ENCODE results near the gene SLC2A5.
A peak's percentile ranks its signal among the peaks of the same experiment; 100 is the strongest.
"Not testable (repeated sequence)": the region's sequence is repeated elsewhere in the genome, so short reads cannot be mapped to it uniquely, and the experiment has no call there.

SLC2A5 gene

DNA sequence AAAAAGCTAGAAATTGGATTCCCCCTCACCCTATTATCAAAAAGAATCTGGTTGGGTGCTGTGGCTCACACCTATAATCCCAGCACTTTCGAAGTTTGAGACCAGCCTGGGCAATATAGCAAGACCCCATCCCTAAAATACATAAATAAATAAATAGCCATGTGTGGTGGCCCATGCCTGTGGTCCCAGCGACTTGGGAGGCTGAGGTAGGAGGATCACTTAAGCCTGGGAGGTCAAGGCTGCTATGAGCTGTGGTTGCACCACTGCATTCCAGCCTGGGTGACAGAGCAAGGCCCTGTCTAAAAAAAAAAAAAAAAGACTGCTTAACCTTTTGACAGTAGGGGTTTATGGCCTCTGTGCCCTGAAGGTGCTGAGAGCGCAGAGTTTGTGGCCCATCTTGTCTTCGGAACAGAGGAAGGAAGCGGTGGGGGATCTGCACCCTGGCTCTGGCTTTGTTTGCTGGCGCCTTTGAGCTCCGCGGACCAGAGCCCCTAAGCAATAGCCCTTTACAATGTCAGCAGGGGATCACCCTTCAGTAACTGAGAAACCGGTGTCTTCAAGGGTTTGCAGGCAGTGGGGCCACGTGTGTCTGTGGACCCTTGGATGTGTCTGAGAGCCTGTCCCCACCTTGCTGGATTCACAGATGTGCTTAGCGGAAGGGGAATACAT, 65.3 kb downstream of the SLC2A5 start:
- DNase-seq: no peak

DNA sequence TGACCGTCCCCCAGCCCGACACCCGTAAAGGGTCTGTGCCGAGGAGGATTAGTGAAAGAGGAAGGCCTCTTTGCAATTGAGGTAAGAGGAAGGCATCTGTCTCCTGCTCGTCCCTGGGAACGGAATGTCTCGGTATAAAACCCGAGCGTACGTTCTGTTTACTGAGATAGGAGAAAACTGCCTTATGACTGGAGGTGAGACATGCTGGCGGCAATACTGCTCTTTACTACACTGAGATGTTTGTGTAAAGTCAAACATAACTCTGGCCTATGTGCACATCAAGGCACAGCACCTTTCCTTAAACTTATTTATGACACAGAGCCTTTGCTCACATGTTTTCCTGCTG, 67.2 kb downstream of the SLC2A5 start:
- not testable (repeated sequence) for DNase-seq

DNA sequence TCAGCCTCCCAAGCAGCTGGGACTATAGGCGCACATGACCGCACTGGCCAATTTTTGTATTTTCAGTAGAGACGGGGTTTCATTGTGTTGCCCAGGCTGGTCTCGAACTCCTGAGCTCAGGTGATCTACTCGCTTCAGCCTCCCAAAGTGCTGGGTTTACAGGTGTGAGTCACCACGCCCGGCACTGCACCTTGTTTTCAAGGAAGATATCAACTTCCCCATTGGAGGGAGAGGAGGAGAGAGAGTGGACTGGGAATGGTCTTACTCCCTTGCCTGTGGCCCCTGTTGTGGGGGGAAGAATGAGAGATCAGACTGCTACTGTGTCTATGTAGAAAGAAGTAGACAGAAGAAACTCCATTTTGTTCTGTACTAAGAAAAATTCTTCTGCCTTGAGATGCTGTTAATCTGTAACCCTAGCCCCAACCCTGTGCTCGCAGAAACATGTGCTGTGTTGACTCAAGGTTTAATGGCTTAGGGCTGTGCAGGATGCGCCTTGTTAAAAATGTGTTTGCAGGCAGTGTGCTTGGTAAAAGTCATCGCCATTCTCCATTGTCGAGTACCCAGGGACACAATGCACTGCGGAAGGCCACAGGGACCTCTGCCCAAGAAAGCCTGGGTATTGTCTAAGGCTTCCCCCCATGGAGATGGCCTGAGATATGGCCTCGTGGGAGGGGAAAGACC, 67.8 kb downstream of the SLC2A5 start:
- not testable (repeated sequence) for DNase-seq

DNA sequence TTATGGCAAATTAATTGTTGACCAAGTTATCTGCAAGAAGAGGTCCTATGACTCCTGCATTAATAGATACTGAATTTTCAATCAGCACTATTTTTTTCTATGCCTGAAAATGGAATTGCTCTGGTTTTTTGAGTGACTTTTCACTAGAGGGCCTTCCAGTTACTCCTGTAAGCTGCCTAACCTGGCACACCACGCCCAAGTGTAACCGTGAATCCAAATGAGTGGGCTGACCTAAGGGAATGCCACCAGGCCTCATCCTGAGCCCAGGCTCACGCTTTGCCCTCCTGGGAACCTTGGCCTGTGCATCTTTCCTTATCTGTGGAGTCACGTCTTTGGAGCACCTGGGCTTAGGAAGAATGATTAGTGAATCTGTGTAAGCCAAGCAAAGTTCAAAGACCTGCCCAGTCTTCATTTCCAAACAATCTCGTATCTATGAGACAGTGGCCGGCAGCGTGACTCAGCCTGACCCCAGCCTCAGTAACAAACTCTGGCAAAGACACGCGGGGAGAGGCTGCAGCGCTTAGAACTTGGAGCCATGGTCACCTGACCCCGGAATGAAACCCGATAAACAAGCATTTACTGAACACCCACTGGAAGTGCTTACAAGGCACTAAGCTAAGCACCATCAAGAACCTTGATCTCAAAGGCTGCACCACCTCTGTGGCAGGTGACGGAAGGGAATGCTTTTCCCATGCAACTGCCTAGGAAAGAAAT, 75.3 kb downstream of the SLC2A5 start:
- not testable (repeated sequence) for DNase-seq

DNA sequence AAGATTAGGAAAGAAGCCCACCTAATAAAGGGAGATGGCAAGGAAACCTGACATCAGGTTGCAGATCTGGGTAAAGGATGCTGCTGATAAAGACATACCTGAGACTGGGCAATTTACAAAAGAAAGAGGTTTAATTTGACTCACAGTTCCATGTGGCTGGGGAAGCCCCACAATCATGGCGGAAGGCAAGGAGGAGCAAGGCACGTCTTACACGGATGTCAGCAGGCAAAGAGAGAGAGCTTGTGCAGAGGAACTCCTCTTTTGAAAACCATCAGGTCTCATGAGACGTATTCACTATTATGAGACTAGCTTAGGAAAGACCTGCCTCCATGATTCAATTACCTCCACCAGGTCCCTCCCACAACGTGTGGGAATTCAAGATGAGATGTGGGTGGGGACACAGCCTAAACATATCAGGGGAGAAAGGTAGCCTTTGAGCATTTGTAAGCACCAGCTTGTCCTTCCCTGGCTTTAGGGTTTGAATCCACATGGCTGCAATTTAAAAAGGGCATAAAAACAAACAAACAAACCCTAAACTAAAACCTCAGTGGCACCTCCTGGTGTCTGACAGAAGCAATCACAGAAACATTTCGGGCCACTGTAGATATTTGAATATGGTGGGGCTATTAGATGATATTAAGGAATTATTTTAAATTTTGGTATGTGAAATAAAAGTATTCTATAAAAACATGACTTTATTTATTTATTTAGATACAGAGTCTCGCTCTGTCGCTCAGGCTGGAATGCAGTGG, 76.3 kb downstream of the SLC2A5 start:
- DNase-seq: no peak

DNA sequence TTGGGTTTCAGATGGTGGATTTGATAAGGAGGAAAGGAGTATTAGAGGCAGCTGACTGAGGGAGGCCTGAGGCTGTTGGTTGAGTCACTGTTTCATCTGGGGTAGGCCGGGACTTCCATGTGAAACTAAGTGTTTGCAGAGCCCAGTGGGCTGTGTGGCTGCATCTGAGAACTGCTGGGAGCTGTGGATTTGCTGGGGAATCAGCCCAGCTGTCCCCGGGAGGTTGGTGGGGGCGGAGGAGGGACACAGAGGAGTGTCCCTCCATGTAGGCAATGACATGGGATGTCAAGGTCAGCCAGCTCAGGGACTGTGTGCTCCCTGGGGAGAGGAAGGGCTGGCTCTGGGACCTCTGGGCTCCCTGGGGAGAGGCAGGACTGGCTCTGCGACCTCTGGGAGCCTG, 79.6 kb downstream of the SLC2A5 start:
- no peak for DNase-seq

DNA sequence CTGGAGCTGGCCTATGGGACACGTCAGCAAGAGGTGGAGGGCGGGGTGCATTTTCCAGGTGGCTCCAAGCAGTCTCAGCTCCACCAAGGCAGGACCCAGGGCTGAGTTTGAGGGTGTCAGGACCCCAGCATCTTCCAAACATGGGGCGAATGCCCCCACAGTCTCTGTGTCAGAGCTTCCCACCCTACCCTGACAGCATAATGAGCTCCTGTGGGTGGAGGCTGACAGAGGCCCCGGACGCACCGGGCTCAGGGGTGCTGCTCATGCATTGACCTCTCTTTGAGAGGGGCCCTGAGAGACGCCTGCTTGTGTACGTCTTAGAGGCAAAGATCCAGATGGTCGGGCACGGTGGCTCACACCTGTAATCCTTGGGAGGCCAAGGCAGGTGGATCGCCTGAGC, 80.4 kb downstream of the SLC2A5 start:
- DNase-seq: no peak

DNA sequence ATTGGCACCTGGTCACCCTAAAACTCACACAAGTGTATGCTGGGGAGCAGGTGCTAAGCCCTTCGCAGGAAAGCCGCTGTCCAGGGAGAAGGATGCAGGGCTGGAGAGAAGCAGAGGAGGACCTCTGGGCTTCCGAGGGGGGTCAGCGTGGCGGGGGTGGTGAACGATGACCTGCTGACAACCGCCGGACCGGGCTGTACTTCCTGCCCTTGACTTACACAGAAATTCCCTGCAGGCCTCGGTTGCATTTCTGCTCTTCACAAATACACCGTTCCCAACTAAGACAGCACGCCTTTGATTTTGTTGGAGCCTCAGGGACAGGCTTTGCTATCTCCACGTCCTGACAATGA, 80.8 kb downstream of the SLC2A5 start:
- DNase-seq: no peak

DNA sequence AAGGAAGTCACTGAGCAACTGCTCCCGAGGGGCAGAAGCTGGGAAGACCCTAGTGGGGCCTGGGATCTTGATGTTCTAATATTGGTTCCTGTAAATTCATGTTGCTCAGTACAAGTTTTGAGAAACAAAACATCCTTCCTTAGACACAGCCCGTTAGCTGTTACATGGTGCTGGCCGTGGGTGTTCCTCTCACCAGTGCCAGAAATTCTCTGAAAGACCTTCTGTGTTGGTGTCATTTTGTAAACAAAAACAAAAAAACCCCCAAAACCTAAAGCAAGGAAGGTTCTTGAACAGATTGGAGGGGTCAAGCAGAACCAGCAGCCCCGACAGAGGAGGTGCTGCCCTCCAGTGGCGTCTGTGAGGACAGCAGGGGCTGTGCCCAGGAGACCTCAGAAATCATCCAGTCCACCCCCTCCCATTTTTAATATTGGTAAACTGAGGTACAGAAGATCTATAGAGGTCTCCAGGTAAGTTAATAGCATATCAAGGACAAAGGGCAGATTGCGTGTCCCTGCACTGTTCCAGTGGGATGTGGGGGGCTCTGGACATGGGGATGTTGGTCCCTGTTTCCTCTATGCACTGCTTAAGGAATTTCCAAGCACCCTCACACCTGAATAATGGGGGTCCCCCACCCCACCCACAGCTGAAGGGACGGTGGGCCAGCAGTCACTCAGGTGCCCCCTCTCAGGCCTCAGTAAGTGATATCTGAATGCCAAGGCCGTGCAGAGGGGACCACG, 81.4 kb downstream of the SLC2A5 start:
- DNase-seq: peak in 1 of 2 experiments; percentile 7

DNA sequence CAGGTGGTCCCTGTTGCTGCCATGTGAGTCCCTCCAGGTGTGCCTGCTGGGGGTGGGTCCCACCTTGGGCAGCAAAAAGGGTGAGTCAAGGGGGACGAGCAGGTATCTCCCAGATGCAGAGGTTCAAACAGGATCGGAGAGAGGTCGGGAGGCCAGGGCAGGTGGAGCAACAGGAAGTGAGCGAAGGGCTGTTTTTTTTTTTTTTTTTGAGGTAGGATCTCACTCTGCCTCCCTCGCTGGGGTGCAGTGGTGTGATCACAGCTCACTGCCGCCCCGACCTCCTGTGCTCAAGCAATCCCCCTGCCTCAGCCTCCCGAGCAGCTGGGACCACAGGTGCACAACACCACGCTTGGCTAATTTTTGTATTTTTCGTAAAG, 82.6 kb downstream of the SLC2A5 start:
- DNase-seq: no peak

DNA sequence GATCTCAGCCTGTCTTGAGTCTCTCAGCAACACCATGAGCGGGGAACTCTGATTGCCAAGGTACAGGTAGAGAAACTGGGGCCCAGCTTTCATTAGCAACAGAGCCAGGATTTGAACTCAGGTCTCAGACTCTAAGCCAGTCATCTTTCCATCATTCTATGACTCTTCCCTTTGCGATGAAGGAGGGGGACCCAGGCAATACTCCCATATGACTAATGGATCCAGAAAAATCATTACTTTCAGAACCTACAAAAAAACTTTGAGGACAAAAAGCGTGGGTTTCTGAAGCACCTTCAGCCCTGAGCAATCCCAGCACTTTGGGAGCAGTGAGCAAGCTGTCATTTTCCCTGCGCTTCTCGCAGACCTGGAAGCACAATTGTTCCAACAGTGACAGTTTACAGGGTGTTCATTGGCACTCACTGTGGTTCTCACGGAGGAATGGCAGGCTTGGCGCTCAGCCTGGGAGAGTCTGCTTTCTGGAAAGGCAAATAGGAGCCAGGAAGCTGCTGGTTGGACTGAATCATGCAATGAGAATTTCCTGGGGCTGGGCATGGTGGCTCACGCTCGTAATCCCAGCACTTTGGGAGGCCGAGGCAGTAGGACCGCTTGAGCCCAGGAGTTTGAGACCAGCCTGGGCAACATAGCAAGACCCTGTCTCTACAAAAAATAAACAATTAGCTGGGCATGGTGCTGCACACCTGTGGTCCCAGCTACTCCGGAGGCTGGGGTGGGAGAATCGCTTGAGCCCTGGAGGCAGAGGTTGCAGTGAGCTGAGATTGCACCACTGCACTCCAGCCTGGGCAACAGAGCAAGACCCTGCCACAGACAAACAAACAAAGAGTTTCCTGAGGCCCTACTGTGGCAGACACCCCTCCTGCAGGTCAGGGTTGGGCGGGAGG, 83.3 kb downstream of the SLC2A5 start:
- DNase-seq: peak; percentile 2 to 51

Data from SHP77 (cell line).